Stromal cell of bone marrow (primary cell): ENCODE measurements around the gene C8B.

Source experiments
- DNase-seq: peaks from one replicate; pipeline ENCODE4 v3.0.0-alpha.2; 2012; ENCODE audit warnings: low read depth

The C8B gene

GRCh38 chr1:56972976-56973375 is 7.2 kb upstream of the C8B start:
- no peak for DNase-seq

GRCh38 chr1:56970280-56970679 is 4.5 kb upstream of the C8B start:
- no peak for DNase-seq

GRCh38 chr1:56968878-56969495 is 3.2 kb upstream of the C8B start:
- DNase-seq = no peak

- DNase-seq = no peak
Measured at GRCh38 chr1:56967900-56968832, 2.4 kb upstream of the C8B start.

- DNase-seq = no peak
Measured at GRCh38 chr1:56967355-56967754, 1.5 kb upstream of the C8B start.

GRCh38 chr1:56966698-56966999 is 834 bp upstream of the C8B start:
- no peak for DNase-seq

GRCh38 chr1:56965191-56965590 is 624 bp downstream of the C8B start:
- no peak for DNase-seq

GRCh38 chr1:56964349-56965017 is 1.3 kb downstream of the C8B start:
- no peak for DNase-seq

- DNase-seq = no peak
Measured at GRCh38 chr1:56963667-56964066, 2.1 kb downstream of the C8B start.

GRCh38 chr1:56961426-56961825 is 4.4 kb downstream of the C8B start:
- DNase-seq = no peak

GRCh38 chr1:56958526-56958925 is 7.3 kb downstream of the C8B start:
- DNase-seq = peak; percentile 7

GRCh38 chr1:56957931-56958330 is 7.9 kb downstream of the C8B start:
- DNase-seq = no peak

- no peak for DNase-seq
Measured at GRCh38 chr1:56954664-56955063, 11.2 kb downstream of the C8B start.

GRCh38 chr1:56953386-56953785 is 12.4 kb downstream of the C8B start:
- DNase-seq = no peak

GRCh38 chr1:56952501-56952900 is 13.3 kb downstream of the C8B start:
- DNase-seq = no peak

GRCh38 chr1:56948403-56949023 is 17.3 kb downstream of the C8B start:
- no peak for DNase-seq

GRCh38 chr1:56940039-56940438 is 25.8 kb downstream of the C8B start:
- no peak for DNase-seq

- no peak for DNase-seq
Measured at GRCh38 chr1:56939209-56939608, 26.6 kb downstream of the C8B start.

- no peak for DNase-seq
Measured at GRCh38 chr1:56938646-56939045, 27.2 kb downstream of the C8B start.

- DNase-seq = peak; percentile 81
Measured at GRCh38 chr1:56934430-56935060, 31.3 kb downstream of the C8B start.

GRCh38 chr1:56933606-56934005 is 32.2 kb downstream of the C8B start:
- no peak for DNase-seq

GRCh38 chr1:56933161-56933560 is 32.7 kb downstream of the C8B start:
- DNase-seq = no peak
